Ureter (tissue), 1 donor: Measurements from ENCODE around the gene NBPF6. TPM values are rescaled to one million over a fixed set of nuclear protein-coding genes. Genes with fewer than 3 reads are reported as not detected.
"Not testable (repeated sequence)": the region's sequence is repeated elsewhere in the genome, so short reads cannot be mapped to it uniquely, and the experiment has no call there.

Source experiments
- DNase-seq: peaks from one replicate; pipeline ENCODE4 v3.0.0-alpha.2; 2020; ENCODE audit warnings: low spot score
- total RNA-seq: library from RNA; stranded (reverse); gene quantifications from one replicate; pipeline ENCODE4 v1.2.4, GENCODE V29; 2023
- donor health status: DM: yes; HTN: yes; CAD: no.

NBPF6 gene
- total RNA-seq, 1 donor from 2014 or later: not detected

GRCh38 chr1:108496856-108497255 is 46.7 kb downstream of the NBPF6 start:
- DNase-seq: not testable (repeated sequence)

GRCh38 chr1:108502138-108502537 is 52.0 kb downstream of the NBPF6 start:
- no peak for DNase-seq

GRCh38 chr1:108502624-108503023 is 52.5 kb downstream of the NBPF6 start:
- no peak for DNase-seq

- no peak for DNase-seq
These were observed 53.1 kb downstream of the NBPF6 start for GRCh38 chr1:108503062-108503733.

DNA sequence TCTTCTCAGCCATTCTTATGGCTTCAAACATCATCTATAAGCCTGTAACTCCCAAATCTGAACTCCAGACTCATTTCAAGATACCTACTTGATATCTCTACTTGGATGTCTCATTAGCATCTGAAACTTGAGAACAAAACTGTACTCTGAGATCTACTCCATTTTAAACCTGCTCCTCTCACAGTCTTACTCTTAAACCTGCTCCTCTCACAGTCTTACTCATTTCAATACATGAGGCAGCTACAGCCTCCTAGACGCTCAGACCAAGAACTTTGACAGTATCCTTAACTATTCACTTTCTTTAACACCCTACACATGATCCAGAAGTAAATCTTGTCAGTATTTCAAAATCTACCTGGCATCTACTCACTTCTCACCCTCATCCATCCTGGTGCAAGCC is 54.3 kb downstream of the NBPF6 start:
- DNase-seq: no peak

DNA sequence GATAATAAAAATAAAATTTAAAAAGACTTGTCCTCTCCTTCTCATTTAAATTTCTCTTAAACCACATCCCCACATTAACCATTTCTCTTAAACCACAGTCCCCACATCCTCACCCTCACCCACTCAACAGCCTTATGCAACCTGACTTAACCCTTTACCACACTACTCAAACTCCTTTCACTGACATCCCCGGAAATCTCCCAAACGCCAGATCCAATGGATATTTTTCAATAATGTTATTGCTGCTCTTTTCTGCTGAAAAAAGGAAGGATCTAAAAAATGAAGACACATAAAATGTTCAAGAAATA is 55.6 kb downstream of the NBPF6 start:
- no peak for DNase-seq

DNA sequence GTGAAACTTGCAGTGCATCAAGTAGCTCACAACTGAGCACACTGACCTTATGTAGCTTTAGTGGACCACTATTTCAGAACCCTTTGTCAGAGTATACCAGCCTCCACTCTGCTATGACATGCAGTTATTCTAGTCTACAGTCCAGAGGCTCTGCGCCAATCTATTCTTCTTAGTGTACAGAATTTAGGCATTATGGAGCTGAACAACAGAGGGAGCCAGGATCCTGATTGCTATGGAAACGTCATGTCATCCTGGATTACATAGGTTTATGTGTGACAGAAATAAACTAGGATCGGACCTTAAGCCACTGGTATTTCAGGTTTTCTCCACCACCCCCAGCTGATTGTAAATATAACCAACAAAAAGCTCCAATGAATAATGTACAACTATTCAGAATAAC is 61.6 kb downstream of the NBPF6 start:
- DNase-seq: no peak

DNA sequence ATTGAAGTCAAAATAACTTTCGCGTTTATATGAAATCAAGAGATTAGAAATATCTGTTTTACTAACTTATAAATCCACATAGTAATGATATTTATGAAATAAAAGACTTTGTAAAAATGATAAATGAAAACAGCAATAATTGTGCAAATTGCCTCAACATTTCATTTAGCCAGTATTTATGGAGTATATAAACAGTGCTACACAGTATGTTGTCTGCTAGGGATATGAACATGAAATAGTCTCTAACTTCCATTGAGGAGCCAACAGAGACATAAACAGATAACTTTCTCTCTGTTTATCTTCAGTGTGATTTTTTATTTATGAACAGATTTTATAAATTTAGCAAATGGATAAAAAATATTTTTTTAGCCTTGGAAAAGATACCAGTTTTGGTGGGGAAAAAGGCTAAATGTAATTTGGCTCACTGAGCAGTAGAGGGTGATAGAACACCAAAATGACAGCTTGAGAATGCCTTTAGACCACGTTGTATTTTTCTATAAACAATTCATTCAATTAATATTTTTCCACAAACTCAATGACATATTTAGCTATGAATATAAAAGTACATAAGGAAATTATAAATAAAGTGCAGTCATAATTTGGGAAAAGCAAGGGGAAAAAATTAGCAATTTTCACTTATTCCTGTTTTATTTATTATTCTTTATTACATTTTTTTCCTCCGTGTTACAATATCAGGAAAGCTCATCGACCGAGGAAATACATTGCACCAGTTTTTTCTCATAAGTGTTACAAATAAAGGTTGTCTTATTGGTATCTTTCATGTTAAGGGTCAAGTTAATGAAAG is 62.3 kb downstream of the NBPF6 start:
- no peak for DNase-seq

DNA sequence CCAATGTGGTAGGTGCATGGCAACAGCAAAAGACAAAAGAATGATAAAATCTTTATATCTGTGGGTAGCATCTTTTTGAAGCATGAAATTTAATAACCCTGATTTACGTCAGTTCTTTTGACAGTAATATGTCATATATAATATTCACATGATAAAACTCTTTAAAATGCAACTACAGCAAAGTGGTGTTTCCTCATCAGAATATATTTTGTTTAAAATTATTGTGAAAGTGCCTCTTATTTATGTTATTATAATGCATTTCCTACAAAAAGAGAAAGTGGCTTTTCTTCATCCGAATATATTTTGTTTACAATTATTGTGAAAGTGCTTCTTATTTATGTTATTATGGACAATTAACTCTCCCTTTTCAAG is 62.9 kb downstream of the NBPF6 start:
- no peak for DNase-seq

DNA sequence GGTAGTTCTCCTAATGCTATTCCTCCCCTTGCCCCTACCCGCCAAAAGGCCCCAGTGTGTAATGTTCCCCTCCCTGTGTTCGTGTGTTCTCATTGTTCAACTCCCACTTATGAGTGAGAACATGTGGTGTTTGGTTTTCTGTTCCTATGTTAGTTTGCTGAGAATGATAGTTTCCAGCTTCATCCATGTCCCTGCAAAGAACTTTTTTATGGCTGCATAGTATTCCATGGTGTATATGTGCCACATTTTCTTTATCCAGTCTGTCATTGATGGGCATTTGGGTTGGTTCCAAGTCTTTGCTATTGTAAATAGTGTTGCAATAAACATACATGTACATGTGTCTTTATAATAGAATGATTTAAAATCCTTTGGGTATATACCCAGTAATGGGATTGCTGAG is 63.8 kb downstream of the NBPF6 start:
- not testable (repeated sequence) for DNase-seq

GRCh38 chr1:108517301-108517897 is 67.3 kb downstream of the NBPF6 start:
- DNase-seq: not testable (repeated sequence)

Other genes with a start within 250 kb of the NBPF6 start
- 41.1 TPM for gene SLC25A24, start 250.0 kb upstream of the NBPF6 start, total RNA-seq
- gene NBPF4, start 206.3 kb upstream of the NBPF6 start, total RNA-seq: 0.34 TPM
- 24.1 TPM for gene EEIG2, start 109.8 kb downstream of the NBPF6 start, total RNA-seq
- gene HENMT1, start 210.8 kb downstream of the NBPF6 start, total RNA-seq: 8.8 TPM
- 48.9 TPM for gene PRPF38B, start 242.0 kb downstream of the NBPF6 start, total RNA-seq